Thoracic aorta (tissue), 2 donors: ENCODE data around the gene PEX16. TPM values are rescaled to one million over a fixed set of nuclear protein-coding genes. Genes with fewer than 3 reads are reported as not detected.

Source experiments
- ATAC-seq: fragments of 150-250 bp; one replicate; pipeline ENCODE4 v1.8.0; 2017; ENCODE audit warnings: low read depth; ENCODE audit not compliant: insufficient number of reproducible peaks, low FRiP score
- DNase-seq: peaks from one replicate; pipeline ENCODE4 v3.0.0-alpha.2; 2020; ENCODE audit warnings: low spot score
- H3K27ac ChIP-seq, 2 donors: fragments of 200-600 bp; sonication (generic); 1 replicate in 1 of 2; 2 replicates in 1 of 2; pipeline ENCODE4 v1.5.1; 2016; ENCODE audit warnings: mild to moderate bottlenecking in 2 of 2, moderate library complexity in 2 of 2
- H3K27me3 ChIP-seq: fragments of 200-600 bp; sonication (generic); replicated peaks from 2 replicates; pipeline ENCODE4 v1.6.0; 2016; ENCODE audit warnings: mild to moderate bottlenecking; ENCODE audit not compliant: insufficient read depth
- H3K36me3 ChIP-seq: fragments of 200-600 bp; sonication (generic); one replicate; pipeline ENCODE4 v1.5.1; 2016
- H3K4me1 ChIP-seq, 2 donors: fragments of 200-600 bp; sonication (generic); 1 replicate in 1 of 2; 2 replicates in 1 of 2; pipeline versions ENCODE4 v1.5.1 to v1.6.0; 2016; ENCODE audit warnings: low read depth in 2 of 2, mild to moderate bottlenecking in 1 of 2; ENCODE audit not compliant: control insufficient read depth in 1 of 2
- H3K4me3 ChIP-seq: fragments of 200-600 bp; sonication (generic); 2 replicates; pipeline ENCODE4 v1.5.1; 2016; ENCODE audit warnings: mild to moderate bottlenecking
- H3K9me3 ChIP-seq: fragments of 200-600 bp; sonication (generic); 2 replicates; pipeline ENCODE4 v1.5.1; 2016
- total RNA-seq, 2 donors: library from RNA; depleted of rRNA; stranded (reverse); fragments of >200 nt; gene quantifications; one replicate each; pipeline versions ENCODE4 v1.1.0 to v1.2.3, GENCODE V29; 2016
- TF ChIP-seq, protein P1 (sequence below): fragments of 200-600 bp; sonication (generic); IDR thresholded peaks from one replicate; pipeline ENCODE4 v1.5.1; 2019; ENCODE audit warnings: antibody characterized with exemption

Gene PEX16
- total RNA-seq, 2 donors from 2014 or later = 12.1 to 19.8 TPM

DNA sequence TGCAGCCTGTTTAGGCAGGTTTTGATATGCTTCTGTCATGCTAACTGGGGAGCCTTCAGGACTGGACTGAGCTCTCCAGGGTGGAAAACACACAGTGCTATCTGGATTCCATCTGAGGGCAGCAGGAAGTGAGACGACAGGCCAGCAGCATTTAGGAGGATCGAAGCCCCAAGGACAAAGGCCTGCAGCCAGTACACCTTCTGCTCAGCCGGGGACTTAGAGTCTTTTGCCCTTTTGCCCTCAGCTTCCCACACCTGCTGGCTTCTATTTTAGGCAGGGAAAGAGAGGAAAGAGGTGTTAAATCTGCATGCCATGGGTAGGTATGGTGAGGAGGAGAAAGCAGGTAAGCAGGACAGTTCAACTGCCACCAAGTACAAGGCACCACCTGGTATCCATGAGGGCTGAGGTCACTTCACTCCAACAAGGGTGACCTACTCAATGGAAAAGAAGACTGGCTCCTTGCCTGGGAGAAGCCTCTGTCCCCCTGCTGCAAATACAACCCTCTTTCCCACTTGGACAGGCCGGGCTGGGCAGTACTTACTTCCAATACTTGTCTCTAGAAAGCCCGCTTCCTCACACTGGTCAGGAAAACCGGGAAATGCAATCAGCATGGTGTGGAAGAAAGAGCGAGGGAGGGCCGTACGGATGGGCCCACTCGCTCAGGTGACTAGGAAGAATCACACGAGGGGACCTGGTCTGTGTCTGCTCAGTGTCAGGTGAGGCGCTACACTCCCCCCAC lies 17.1 kb upstream of the PEX16 start:
- no peak overlapping the region for H3K27ac ChIP-seq
- TF ChIP-seq, protein P1, sequence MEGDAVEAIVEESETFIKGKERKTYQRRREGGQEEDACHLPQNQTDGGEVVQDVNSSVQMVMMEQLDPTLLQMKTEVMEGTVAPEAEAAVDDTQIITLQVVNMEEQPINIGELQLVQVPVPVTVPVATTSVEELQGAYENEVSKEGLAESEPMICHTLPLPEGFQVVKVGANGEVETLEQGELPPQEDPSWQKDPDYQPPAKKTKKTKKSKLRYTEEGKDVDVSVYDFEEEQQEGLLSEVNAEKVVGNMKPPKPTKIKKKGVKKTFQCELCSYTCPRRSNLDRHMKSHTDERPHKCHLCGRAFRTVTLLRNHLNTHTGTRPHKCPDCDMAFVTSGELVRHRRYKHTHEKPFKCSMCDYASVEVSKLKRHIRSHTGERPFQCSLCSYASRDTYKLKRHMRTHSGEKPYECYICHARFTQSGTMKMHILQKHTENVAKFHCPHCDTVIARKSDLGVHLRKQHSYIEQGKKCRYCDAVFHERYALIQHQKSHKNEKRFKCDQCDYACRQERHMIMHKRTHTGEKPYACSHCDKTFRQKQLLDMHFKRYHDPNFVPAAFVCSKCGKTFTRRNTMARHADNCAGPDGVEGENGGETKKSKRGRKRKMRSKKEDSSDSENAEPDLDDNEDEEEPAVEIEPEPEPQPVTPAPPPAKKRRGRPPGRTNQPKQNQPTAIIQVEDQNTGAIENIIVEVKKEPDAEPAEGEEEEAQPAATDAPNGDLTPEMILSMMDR = no peak
- ATAC-seq = no peak
- H3K9me3 ChIP-seq = no peaks in the 10 kb centered on the region
- no peak overlapping the region for H3K4me3 ChIP-seq
- no peaks in the 10 kb centered on the region for H3K27me3 ChIP-seq
- H3K4me1 ChIP-seq = no peaks in the 10 kb centered on the region
- no peak for DNase-seq
- peaks cover 52% of the 10 kb centered on the region for H3K36me3 ChIP-seq

DNA sequence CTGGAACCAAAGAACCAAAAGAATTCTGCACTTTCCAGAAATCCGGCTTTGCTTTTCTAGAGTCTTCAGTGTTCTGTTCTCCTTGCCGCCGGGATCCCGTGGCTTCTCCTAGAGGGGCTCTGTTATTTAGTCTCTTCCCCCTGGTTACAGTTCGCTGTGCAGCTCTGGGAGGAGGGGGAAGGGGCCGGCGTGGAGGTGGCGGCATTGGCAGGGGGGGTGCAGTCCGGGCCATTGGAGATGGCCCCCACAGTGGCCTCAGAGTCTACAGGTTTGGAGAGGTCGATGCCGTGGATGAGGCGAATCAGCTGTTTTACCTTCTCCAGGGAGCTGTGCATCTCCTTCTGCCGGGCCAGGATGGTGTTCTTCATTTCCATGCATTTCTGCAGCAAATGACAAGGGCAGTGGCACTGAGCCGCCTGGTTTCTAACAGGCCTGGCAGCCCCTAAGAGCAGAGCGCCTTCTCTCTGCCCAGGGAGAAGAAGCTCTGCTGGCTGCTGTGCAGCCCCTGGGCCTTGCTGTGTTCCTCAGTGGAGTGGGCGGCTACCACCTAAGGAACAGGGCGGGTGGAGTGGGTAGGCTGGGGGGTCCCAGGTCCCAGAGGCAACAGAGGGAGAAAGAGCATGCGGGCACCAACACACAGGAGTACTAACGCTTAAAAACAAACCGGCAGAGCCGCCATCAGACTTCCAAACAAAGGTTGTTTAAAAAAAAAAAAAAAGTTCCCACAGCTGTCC lies 16.3 kb upstream of the PEX16 start:
- Histone ChIP-seq H3K4me1 (no peaks in the 10 kb centered on the region), H3K27me3 (no peaks in the 10 kb centered on the region), H3K4me3 (no peak overlapping the region), H3K9me3 (no peaks in the 10 kb centered on the region), H3K36me3 (peaks cover 52% of the 10 kb centered on the region), H3K27ac (no peak overlapping the region)
- ATAC-seq (no peak), DNase-seq (no peak)
- TF ChIP-seq, protein P1 = no peak

DNA sequence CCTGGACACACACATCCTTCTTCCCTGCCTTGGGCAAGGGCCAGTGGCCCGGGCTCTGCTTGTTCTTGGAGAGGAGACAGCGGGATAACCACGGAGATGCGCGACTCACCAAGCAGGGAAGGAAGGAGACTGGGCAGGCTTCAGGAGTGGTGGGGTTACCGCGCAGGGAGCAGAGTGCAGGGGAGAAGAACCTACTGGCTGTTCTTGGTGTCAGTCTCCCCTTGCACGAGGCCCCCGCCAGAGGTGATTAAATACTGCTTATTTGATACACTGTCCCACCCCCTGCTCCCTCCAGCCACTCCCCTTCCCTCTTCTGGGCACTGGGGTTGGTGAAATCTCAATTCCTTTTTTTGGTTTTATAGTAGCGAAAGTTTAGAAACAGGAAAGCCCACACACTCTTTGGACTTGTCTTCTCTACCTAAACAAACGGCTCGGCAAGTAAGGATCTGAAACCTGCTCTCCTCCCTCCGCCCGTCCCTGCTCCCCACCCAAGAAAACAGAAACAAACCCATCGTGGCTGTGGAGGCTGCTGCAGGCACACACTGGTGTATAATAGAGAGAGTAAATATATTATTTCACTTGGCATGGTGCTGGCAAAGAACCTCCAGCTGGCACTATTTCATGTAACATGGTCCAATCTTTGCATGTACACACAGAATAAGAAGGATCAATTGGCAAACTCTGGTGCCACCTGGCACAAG lies 15.6 kb upstream of the PEX16 start:
- DNase-seq = no peak
- H3K27me3 ChIP-seq = no peaks in the 10 kb centered on the region
- no peak for ATAC-seq
- no peaks in the 10 kb centered on the region for H3K9me3 ChIP-seq
- no peaks in the 10 kb centered on the region for H3K4me1 ChIP-seq
- TF ChIP-seq, protein P1 = no peak
- peaks cover 50% of the 10 kb centered on the region for H3K36me3 ChIP-seq
- no peak overlapping the region for H3K4me3 ChIP-seq
- no peak overlapping the region for H3K27ac ChIP-seq

DNA sequence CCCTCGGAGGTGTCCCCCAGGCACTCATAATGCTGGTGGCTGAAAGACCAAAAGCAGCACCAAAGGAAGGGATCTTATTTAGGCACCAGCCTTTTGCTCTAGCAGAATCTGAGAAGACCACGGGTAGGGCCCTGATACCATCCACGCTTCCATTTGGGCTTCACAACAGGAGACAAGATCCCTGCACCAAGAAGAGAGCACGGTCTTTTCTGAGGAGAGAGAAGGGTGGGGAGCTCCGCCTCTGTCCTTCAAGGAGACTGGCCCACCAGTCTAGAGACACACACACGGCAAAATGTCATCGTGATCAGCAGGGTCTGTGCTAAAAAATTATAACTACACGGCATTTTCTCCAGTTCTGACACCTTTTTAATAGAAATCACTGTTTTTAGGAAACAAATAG lies 14.5 kb upstream of the PEX16 start:
- Histone ChIP-seq H3K4me3 (no peak overlapping the region), H3K36me3 (peaks cover 45% of the 10 kb centered on the region), H3K9me3 (no peaks in the 10 kb centered on the region), H3K27me3 (no peaks in the 10 kb centered on the region), H3K27ac (no peak overlapping the region), H3K4me1 (no peaks in the 10 kb centered on the region)
- ATAC-seq (no peak), DNase-seq (no peak)
- TF ChIP-seq, protein P1 = no peak

DNA sequence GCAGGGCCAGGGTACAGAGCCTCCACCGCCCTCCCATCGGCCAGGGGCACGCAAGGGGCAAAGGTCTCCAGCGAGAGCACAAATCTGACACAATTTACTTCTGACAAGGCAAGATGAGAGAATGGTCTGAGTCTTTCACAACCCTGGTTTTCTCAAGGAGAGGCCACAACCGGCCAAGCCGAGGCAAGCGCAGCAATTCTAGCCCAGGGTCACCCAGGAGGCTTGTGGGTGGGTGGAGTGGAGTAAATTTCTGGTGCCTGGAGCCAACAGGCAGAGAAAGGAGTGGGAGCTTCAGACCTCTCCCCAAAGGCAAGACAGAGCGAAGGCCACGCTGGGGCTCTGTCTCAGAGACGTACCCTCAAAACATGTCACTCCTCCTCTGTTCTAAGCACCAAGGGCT lies 14.1 kb upstream of the PEX16 start:
- H3K9me3 ChIP-seq = no peaks in the 10 kb centered on the region
- H3K4me3 ChIP-seq = no peak overlapping the region
- no peaks in the 10 kb centered on the region for H3K27me3 ChIP-seq
- DNase-seq (no peak), ATAC-seq (no peak)
- TF ChIP-seq, protein P1 = no peak
- peaks cover 44% of the 10 kb centered on the region for H3K36me3 ChIP-seq
- no peaks in the 10 kb centered on the region for H3K4me1 ChIP-seq
- H3K27ac ChIP-seq = no peak overlapping the region
